ENCODE results near the gene ADGRA1. TPM values are rescaled to one million over a fixed set of nuclear protein-coding genes. Genes with fewer than 3 reads are reported as not detected.

The ADGRA1 gene
- total RNA-seq, 1 experiment from 2014 or later, result not detected

GRCh38 chr10:133072196-133072595 is 15.5 kb upstream of the ADGRA1 start:
- Mint-ChIP-seq H3K4me3 (ENCODE audit: unreplicated experiment) (no peak overlapping the region), H3K36me3 (ENCODE audit: insufficient read depth, unreplicated experiment) (no peaks in the 10 kb centered on the region), H3K27ac (ENCODE audit: low read depth, unreplicated experiment) (no peak overlapping the region), H3K27me3 (ENCODE audit: insufficient read depth, unreplicated experiment) (no peaks in the 10 kb centered on the region), H3K4me1 (ENCODE audit: insufficient read depth, unreplicated experiment) (no peaks in the 10 kb centered on the region), H3K9me3 (ENCODE audit: unreplicated experiment) (peaks cover 8% of the 10 kb centered on the region)
- ChIA-PET POLR2A (no interaction called here), CTCF (no interaction called here)
- no peak for TF ChIP-seq CTCF (IDR thresholded peaks at IDR 0.05; ENCODE audit: unreplicated experiment)
- no TSS peak for BruUV-seq (replicated peaks)
- no peak for DNase-seq (ENCODE audit: unreplicated experiment)
- intact Hi-C loops (cut with micrococcal nuclease), result no loop called here

GRCh38 chr10:133072720-133073390 is 14.9 kb upstream of the ADGRA1 start:
- Mint-ChIP-seq H3K27me3 (ENCODE audit: insufficient read depth, unreplicated experiment) (no peaks in the 10 kb centered on the region), H3K9me3 (ENCODE audit: unreplicated experiment) (peaks cover 8% of the 10 kb centered on the region)
- CTCF ChIA-PET, result no interaction called here

GRCh38 chr10:133075346-133076137 is 12.2 kb upstream of the ADGRA1 start:
- intact Hi-C loops (cut with micrococcal nuclease), result no loop called here
- Mint-ChIP-seq H3K4me1 (ENCODE audit: insufficient read depth, unreplicated experiment) (no peaks in the 10 kb centered on the region), H3K27me3 (ENCODE audit: insufficient read depth, unreplicated experiment) (no peaks in the 10 kb centered on the region), H3K27ac (ENCODE audit: low read depth, unreplicated experiment) (no peak overlapping the region), H3K9me3 (ENCODE audit: unreplicated experiment) (peaks cover 8% of the 10 kb centered on the region), H3K36me3 (ENCODE audit: insufficient read depth, unreplicated experiment) (no peaks in the 10 kb centered on the region), H3K4me3 (ENCODE audit: unreplicated experiment) (no peak overlapping the region)
- TF ChIP-seq CTCF (IDR thresholded peaks at IDR 0.05; ENCODE audit: unreplicated experiment), result no peak
- no peak for DNase-seq (ENCODE audit: unreplicated experiment)
- ChIA-PET CTCF (no interaction called here), POLR2A (interaction anchor here (0.6 kb wide), 1 partner anchor 52 kb away, joined by 3 read pairs; no protein-coding TSS in a partner anchor)
- no TSS peak for BruUV-seq (replicated peaks)

More at GRCh38 chr10:133072720-133073390, 14.9 kb upstream of the ADGRA1 start:
- POLR2A ChIA-PET, result no interaction called here
- Mint-ChIP-seq H3K4me1 (ENCODE audit: insufficient read depth, unreplicated experiment) (no peaks in the 10 kb centered on the region), H3K36me3 (ENCODE audit: insufficient read depth, unreplicated experiment) (no peaks in the 10 kb centered on the region), H3K4me3 (ENCODE audit: unreplicated experiment) (no peak overlapping the region), H3K27ac (ENCODE audit: low read depth, unreplicated experiment) (no peak overlapping the region)
- no TSS peak for BruUV-seq (replicated peaks)
- intact Hi-C loops (cut with micrococcal nuclease), result no loop called here
- DNase-seq (ENCODE audit: unreplicated experiment), result no peak
- TF ChIP-seq CTCF (IDR thresholded peaks at IDR 0.05; ENCODE audit: unreplicated experiment), result no peak

- Mint-ChIP-seq H3K27me3 (ENCODE audit: insufficient read depth, unreplicated experiment) (no peaks in the 10 kb centered on the region), H3K4me3 (ENCODE audit: unreplicated experiment) (no peak overlapping the region), H3K36me3 (ENCODE audit: insufficient read depth, unreplicated experiment) (no peaks in the 10 kb centered on the region), H3K9me3 (ENCODE audit: unreplicated experiment) (peaks cover 8% of the 10 kb centered on the region), H3K27ac (ENCODE audit: low read depth, unreplicated experiment) (no peak overlapping the region), H3K4me1 (ENCODE audit: insufficient read depth, unreplicated experiment) (no peaks in the 10 kb centered on the region)
- DNase-seq (ENCODE audit: unreplicated experiment), result no peak
- no peak for TF ChIP-seq CTCF (IDR thresholded peaks at IDR 0.05; ENCODE audit: unreplicated experiment)
- no TSS peak for BruUV-seq (replicated peaks)
- POLR2A ChIA-PET, result no interaction called here
- intact Hi-C loops (cut with micrococcal nuclease), result no loop called here
- CTCF ChIA-PET, result no interaction called here
Measured at GRCh38 chr10:133076274-133077038, 11.3 kb upstream of the ADGRA1 start.
